Astrocyte (in vitro differentiated cells and primary cell): ENCODE results near the gene NET1.

ENCODE experiments used
- CTCF ChIP-seq: IDR thresholded peaks from 2 replicates; pipeline ENCODE4 v1.5.1; 2011; ENCODE audit warnings: low read depth, mild to moderate bottlenecking, inconsistent platforms, low read length, moderate library complexity; ENCODE audit not compliant: insufficient read depth
- EZH2 ChIP-seq: IDR thresholded peaks from 2 replicates; pipeline ENCODE4 v1.6.1; 2012; ENCODE audit warnings: mild to moderate bottlenecking, low read length, inconsistent platforms; ENCODE audit not compliant: insufficient read depth

- TF ChIP-seq CTCF (no peak), EZH2 (no peak)
These were observed 31.2 kb upstream of the NET1 start for GRCh38 chr10:5381187-5381586.
